Measurements from ENCODE around the gene HAUS6. TPM values are rescaled to one million over a fixed set of nuclear protein-coding genes. Genes with fewer than 3 reads are reported as not detected.

Gene HAUS6
- total RNA-seq, 4 donors from 2014 or later: 5.6 to 13.7 (median 10.6) TPM

GRCh38 chr9:19148187-19148586, 45.5 kb upstream of the HAUS6 start:
- peaks cover 4% of the 10 kb centered on the region for H3K4me1 ChIP-seq
- DNase-seq (ENCODE audit: low spot score in 2 of 2): no peak
- H3K27me3 ChIP-seq: no peaks in the 10 kb centered on the region
- TF ChIP-seq CTCF (IDR thresholded peaks at IDR 0.05) (no peak), POLR2AphosphoS5 (IDR thresholded peaks at IDR 0.05) (no peak), POLR2A (IDR thresholded peaks at IDR 0.05) (no peak), EP300 (IDR thresholded peaks at IDR 0.05) (no peak)
- H3K27ac ChIP-seq: no peak overlapping the region
- H3K36me3 ChIP-seq: no peaks in the 10 kb centered on the region
- WGBS: 46% methylated on average over 5 of the region's 5 CpGs
- H3K4me3 ChIP-seq: no peak overlapping the region
- no peaks in the 10 kb centered on the region for H3K9me3 ChIP-seq

GRCh38 chr9:19146441-19147024, 43.8 kb upstream of the HAUS6 start:
- WGBS: 56% methylated on average over 7 of the region's 7 CpGs
- TF ChIP-seq CTCF (IDR thresholded peaks at IDR 0.05): no peak
- peak in 1 of 3 donors; percentile 27 for TF ChIP-seq POLR2AphosphoS5 (IDR thresholded peaks at IDR 0.05)

GRCh38 chr9:19145881-19146280, 43.2 kb upstream of the HAUS6 start:
- no peaks in the 10 kb centered on the region for H3K9me3 ChIP-seq
- H3K27me3 ChIP-seq: no peaks in the 10 kb centered on the region
- H3K27ac ChIP-seq: no peak overlapping the region
- H3K4me3 ChIP-seq: no peak overlapping the region
- no peak for DNase-seq (ENCODE audit: low spot score in 2 of 2)
- H3K4me1 ChIP-seq: peaks cover 4% of the 10 kb centered on the region
- WGBS: 73% methylated on average over 5 of the region's 5 CpGs
- TF ChIP-seq POLR2A (IDR thresholded peaks at IDR 0.05): no peak
- no peak for TF ChIP-seq POLR2AphosphoS5 (IDR thresholded peaks at IDR 0.05)
- no peak for TF ChIP-seq EP300 (IDR thresholded peaks at IDR 0.05)
- H3K36me3 ChIP-seq: no peaks in the 10 kb centered on the region

More at GRCh38 chr9:19146441-19147024, 43.8 kb upstream of the HAUS6 start:
- Histone ChIP-seq H3K36me3 (no peaks in the 10 kb centered on the region), H3K27ac (no peak overlapping the region), H3K9me3 (no peaks in the 10 kb centered on the region), H3K27me3 (no peaks in the 10 kb centered on the region), H3K4me1 (peaks cover 4% of the 10 kb centered on the region), H3K4me3 (no peak overlapping the region)
- DNase-seq (ENCODE audit: low spot score in 2 of 2): no peak

GRCh38 chr9:19140259-19140658, 37.6 kb upstream of the HAUS6 start:
- Histone ChIP-seq H3K4me1 (no peaks in the 10 kb centered on the region), H3K4me3 (no peak overlapping the region), H3K27ac (no peak overlapping the region), H3K27me3 (no peaks in the 10 kb centered on the region), H3K9me3 (no peaks in the 10 kb centered on the region), H3K36me3 (no peaks in the 10 kb centered on the region)
- TF ChIP-seq POLR2A (IDR thresholded peaks at IDR 0.05) (no peak), CTCF (IDR thresholded peaks at IDR 0.05) (no peak), POLR2AphosphoS5 (IDR thresholded peaks at IDR 0.05) (no peak), EP300 (IDR thresholded peaks at IDR 0.05) (no peak)
- WGBS: 84% methylated on average over 6 of the region's 6 CpGs
- DNase-seq (ENCODE audit: low spot score in 2 of 2): no peak

GRCh38 chr9:19138084-19138483, 35.4 kb upstream of the HAUS6 start:
- H3K36me3 ChIP-seq: no peaks in the 10 kb centered on the region
- 88% methylated on average over 1 of the region's 1 CpG for WGBS
- no peak for TF ChIP-seq POLR2A (IDR thresholded peaks at IDR 0.05)
- no peak for TF ChIP-seq EP300 (IDR thresholded peaks at IDR 0.05)
- TF ChIP-seq POLR2AphosphoS5 (IDR thresholded peaks at IDR 0.05): no peak
- no peak for TF ChIP-seq CTCF (IDR thresholded peaks at IDR 0.05)
- no peaks in the 10 kb centered on the region for H3K4me1 ChIP-seq
- H3K9me3 ChIP-seq: no peaks in the 10 kb centered on the region
- H3K4me3 ChIP-seq: no peak overlapping the region
- no peak for DNase-seq (ENCODE audit: low spot score in 2 of 2)
- H3K27me3 ChIP-seq: no peaks in the 10 kb centered on the region
- H3K27ac ChIP-seq: no peak overlapping the region

- TF ChIP-seq EP300 (IDR thresholded peaks at IDR 0.05) (no peak), POLR2A (IDR thresholded peaks at IDR 0.05) (no peak), CTCF (IDR thresholded peaks at IDR 0.05) (no peak), POLR2AphosphoS5 (IDR thresholded peaks at IDR 0.05) (no peak)
- H3K4me1 ChIP-seq: no peaks in the 10 kb centered on the region
- no peaks in the 10 kb centered on the region for H3K36me3 ChIP-seq
- no peaks in the 10 kb centered on the region for H3K9me3 ChIP-seq
- H3K27me3 ChIP-seq: no peaks in the 10 kb centered on the region
- DNase-seq (ENCODE audit: low spot score in 2 of 2): no peak
- 88% methylated on average over 1 of the region's 1 CpG for whole genome bisulfite sequencing
- no peak overlapping the region for H3K27ac ChIP-seq
- H3K4me3 ChIP-seq: no peak overlapping the region
These were observed 34.6 kb upstream of the HAUS6 start for GRCh38 chr9:19137282-19137681.
